Nephron (organoid): ENCODE measurements around the gene B3GNT7.
A peak's percentile ranks its signal among the peaks of the same experiment; 100 is the strongest.
"Not testable (repeated sequence)": the region's sequence is repeated elsewhere in the genome, so short reads cannot be mapped to it uniquely, and the experiment has no call there.

Experiments
- H3K27ac Mint-ChIP-seq, 3 experiments: 2 replicates each; pipeline ENCODE4 v1.8.0; 2020; ENCODE audit warnings: mixed read lengths in 3 of 3, mild to moderate bottlenecking in 2 of 3, moderate library complexity in 1 of 3
- H3K27me3 Mint-ChIP-seq: 2 replicates; pipeline ENCODE4 v1.8.0; 2021; ENCODE audit warnings: low read depth, mild to moderate bottlenecking, moderate library complexity, mixed read lengths
- H3K36me3 Mint-ChIP-seq: 2 replicates; pipeline ENCODE4 v1.8.0; 2020; ENCODE audit warnings: low read depth, mixed read lengths
- H3K4me1 Mint-ChIP-seq: 2 replicates; pipeline ENCODE4 v1.8.0; 2020; ENCODE audit warnings: mixed read lengths
- H3K4me3 Mint-ChIP-seq, 3 experiments: 2 replicates each; pipeline ENCODE4 v1.8.0; 2020; ENCODE audit warnings: mild to moderate bottlenecking in 3 of 3, mixed read lengths in 3 of 3, moderate library complexity in 2 of 3
- H3K9me3 Mint-ChIP-seq: 2 replicates; pipeline ENCODE4 v1.8.0; 2020; ENCODE audit warnings: mixed read lengths
- CTCF ChIP-seq, 3 experiments: fragments of 200-600 bp; sonication (generic); IDR thresholded peaks; one replicate each; pipeline ENCODE4 v1.5.0; 2021; ENCODE audit warnings: antibody characterized with exemption in 3 of 3; ENCODE audit not compliant: unreplicated experiment in 3 of 3

Gene B3GNT7

GRCh38 chr2:231395188-231396057, at the start of gene B3GNT7:
TSS of gene B3GNT7 (plus strand) at chr2:231395710. CDS start at chr2:231395804, 94 bp downstream.
- Mint-ChIP-seq H3K9me3 (no peaks in the 10 kb centered on the region), H3K4me3 (peak within 1 kb of the TSS; percentile 75 to 84 (median 82))

GRCh38 chr2:231347081-231347480, 48.4 kb upstream of the B3GNT7 start:
- Mint-ChIP-seq H3K36me3 (peaks cover 43% of the 10 kb centered on the region), H3K9me3 (no peaks in the 10 kb centered on the region), H3K27ac (no peak overlapping the region), H3K4me3 (no peak overlapping the region), H3K4me1 (peaks cover 8% of the 10 kb centered on the region), H3K27me3 (peaks cover 3% of the 10 kb centered on the region)
- TF ChIP-seq CTCF (IDR thresholded peaks at IDR 0.05; ENCODE audit: unreplicated experiment in 3 of 3), result no peak

More at GRCh38 chr2:231395188-231396057, at the start of gene B3GNT7:
- H3K4me1 Mint-ChIP-seq, result peaks cover 23% of the 10 kb centered on the region
- peak within 1 kb of the TSS in 2 of 3 experiments; percentile 46 to 83 for H3K27ac Mint-ChIP-seq
- H3K27me3 Mint-ChIP-seq, result peaks cover 61% of the 10 kb centered on the region
- no peak for TF ChIP-seq CTCF (IDR thresholded peaks at IDR 0.05; ENCODE audit: unreplicated experiment in 3 of 3)
- H3K36me3 Mint-ChIP-seq, result no peaks in the 10 kb centered on the region

DNA sequence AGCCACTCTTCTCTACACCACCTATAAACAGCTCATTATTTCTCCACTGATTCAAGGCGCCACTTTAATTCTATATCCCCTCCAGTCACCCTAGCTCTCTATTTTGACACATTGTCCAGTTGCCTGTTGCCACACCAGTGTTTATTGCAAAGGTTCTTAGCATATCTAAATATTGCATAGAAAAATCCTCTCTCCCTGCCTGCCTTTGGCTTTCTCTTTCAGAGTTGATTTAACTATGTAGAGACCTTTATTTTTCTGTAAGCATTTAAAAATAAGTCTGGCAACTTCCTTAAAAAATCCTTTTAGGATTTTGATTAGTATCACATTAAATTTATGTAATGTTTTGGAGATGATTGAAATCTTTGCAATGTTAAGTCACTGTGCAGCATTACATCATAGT, 47.9 kb upstream of the B3GNT7 start:
- no peak for TF ChIP-seq CTCF (IDR thresholded peaks at IDR 0.05; ENCODE audit: unreplicated experiment in 3 of 3)
- H3K27ac Mint-ChIP-seq, result no peak overlapping the region
- peaks cover 43% of the 10 kb centered on the region for H3K36me3 Mint-ChIP-seq
- H3K9me3 Mint-ChIP-seq, result no peaks in the 10 kb centered on the region
- peaks cover 4% of the 10 kb centered on the region for H3K4me1 Mint-ChIP-seq
- H3K27me3 Mint-ChIP-seq, result peaks cover 3% of the 10 kb centered on the region
- no peak overlapping the region for H3K4me3 Mint-ChIP-seq

GRCh38 chr2:231348173-231348572, 47.3 kb upstream of the B3GNT7 start:
- no peaks in the 10 kb centered on the region for H3K9me3 Mint-ChIP-seq
- no peak overlapping the region for H3K4me3 Mint-ChIP-seq
- H3K36me3 Mint-ChIP-seq, result peaks cover 43% of the 10 kb centered on the region
- H3K27ac Mint-ChIP-seq, result no peak overlapping the region
- peaks cover 3% of the 10 kb centered on the region for H3K27me3 Mint-ChIP-seq
- no peak for TF ChIP-seq CTCF (IDR thresholded peaks at IDR 0.05; ENCODE audit: unreplicated experiment in 3 of 3)
- H3K4me1 Mint-ChIP-seq, result peaks cover 4% of the 10 kb centered on the region

DNA sequence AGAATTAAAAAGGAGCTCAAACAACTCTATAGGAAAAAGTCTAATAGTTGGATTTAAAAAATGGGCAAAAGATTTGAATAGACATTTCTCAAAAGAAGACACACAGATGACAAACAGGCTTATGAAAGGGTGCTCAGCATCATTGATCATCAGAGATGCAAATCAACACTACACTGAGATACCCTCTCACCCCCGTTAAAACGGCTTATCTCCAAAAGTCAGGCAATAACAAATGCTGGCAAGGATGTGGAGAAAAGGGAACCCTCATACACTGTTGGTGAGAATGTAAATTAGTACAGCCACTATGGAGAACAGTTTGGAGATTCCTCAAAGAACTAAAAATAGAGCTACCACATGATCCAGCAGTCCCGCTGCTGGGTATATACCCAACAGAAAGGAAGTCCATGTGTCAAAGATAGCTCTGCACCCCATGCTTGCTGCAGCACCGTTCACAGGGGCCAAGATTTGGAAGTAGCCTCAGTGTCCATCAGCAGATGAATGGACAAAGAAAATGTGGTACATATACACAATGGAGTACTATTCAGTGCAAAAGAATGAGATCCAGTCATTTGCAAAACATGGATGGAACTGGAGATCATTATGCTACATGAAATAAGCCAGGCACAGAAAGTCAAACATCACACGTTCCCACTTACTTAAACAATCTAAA, 46.7 kb upstream of the B3GNT7 start:
- Mint-ChIP-seq H3K27me3 (peaks cover 3% of the 10 kb centered on the region), H3K36me3 (peaks cover 43% of the 10 kb centered on the region), H3K4me1 (peaks cover 3% of the 10 kb centered on the region), H3K27ac (no peak overlapping the region), H3K9me3 (no peaks in the 10 kb centered on the region), H3K4me3 (no peak overlapping the region)
- TF ChIP-seq CTCF (IDR thresholded peaks at IDR 0.05; ENCODE audit: unreplicated experiment in 3 of 3), result no peak

- not testable (repeated sequence) for H3K4me1 Mint-ChIP-seq, H3K27ac Mint-ChIP-seq
Observed at GRCh38 chr2:231349374-231349735, 46.2 kb upstream of the B3GNT7 start.

More at GRCh38 chr2:231349374-231349735, 46.2 kb upstream of the B3GNT7 start:
- H3K4me3 Mint-ChIP-seq, H3K9me3 Mint-ChIP-seq, H3K27me3 Mint-ChIP-seq: not testable (repeated sequence)
- H3K36me3 Mint-ChIP-seq, result peaks cover 43% of the 10 kb centered on the region
